SK-N-SH treated with all-trans-retinoic acid at 6 μM for 48 hours (cell line): ENCODE measurements around the gene WASL.

Experiments
- ATAC-seq: fragments of 200-7000 bp; cut with Tn5 transposase; 3 replicates; pipeline ENCODE4 v1.9.1; 2020; ENCODE audit warnings: mild to moderate bottlenecking, moderate library complexity
- ARNTL ChIP-seq: fragments of 450-650 bp; formaldehyde crosslinking; IDR thresholded peaks from 2 replicates; pipeline ENCODE4 v1.5.0; 2020; ENCODE audit warnings: low read depth, mild to moderate bottlenecking, moderate library complexity, borderline replicate concordance
- BACH2 ChIP-seq: fragments of 250-450 bp; sonication (Bioruptor Pico); IDR thresholded peaks from 2 replicates; pipeline ENCODE4 v1.9.0; 2021; ENCODE audit warnings: mild to moderate bottlenecking, borderline replicate concordance
- CSDC2 ChIP-seq: fragments of 250-450 bp; sonication (Bioruptor Pico); IDR thresholded peaks from 2 replicates; pipeline ENCODE4 v1.5.0; 2020; ENCODE audit warnings: mild to moderate bottlenecking, moderate library complexity
- CSRNP3 ChIP-seq: fragments of 250-450 bp; sonication (Bioruptor Pico); IDR thresholded peaks from 2 replicates; pipeline ENCODE4 v1.5.1; 2021; ENCODE audit warnings: mild to moderate bottlenecking, moderate library complexity
- ESRRG ChIP-seq: fragments of 250-450 bp; sonication (Bioruptor Pico); IDR thresholded peaks from 2 replicates; pipeline ENCODE4 v1.6.1; 2021; ENCODE audit warnings: mild to moderate bottlenecking
- GLIS3 ChIP-seq: fragments of 250-450 bp; sonication (Bioruptor Pico); IDR thresholded peaks from 2 replicates; pipeline ENCODE4 v1.5.0; 2020; ENCODE audit warnings: mild to moderate bottlenecking, moderate library complexity
- ISL1 ChIP-seq: fragments of 250-450 bp; sonication (Bioruptor Pico); IDR thresholded peaks from 2 replicates; pipeline ENCODE4 v2.1.2; 2022; ENCODE audit warnings: mild to moderate bottlenecking, moderate library complexity
- OSR1 ChIP-seq: fragments of 250-450 bp; sonication (Bioruptor Pico); IDR thresholded peaks from 2 replicates; pipeline ENCODE4 v1.8.0; 2022; ENCODE audit warnings: moderate library complexity, mild to moderate bottlenecking, inconsistent platforms
- POU6F1 ChIP-seq: fragments of 250-450 bp; sonication (Bioruptor Pico); IDR thresholded peaks from 2 replicates; pipeline ENCODE4 v1.8.0; 2021; ENCODE audit warnings: low read depth, mild to moderate bottlenecking, moderate library complexity, borderline replicate concordance
- PPARA ChIP-seq: fragments of 250-450 bp; sonication (Bioruptor Pico); IDR thresholded peaks from 2 replicates; pipeline ENCODE4 v1.5.0; 2020; ENCODE audit warnings: mild to moderate bottlenecking, borderline replicate concordance
- RARB ChIP-seq: fragments of 250-450 bp; sonication (Bioruptor Pico); IDR thresholded peaks from 2 replicates; pipeline ENCODE4 v1.8.0; 2021; ENCODE audit warnings: mild to moderate bottlenecking, moderate library complexity
- SNAI2 ChIP-seq: fragments of 250-450 bp; sonication (Bioruptor Pico); IDR thresholded peaks from 2 replicates; pipeline ENCODE4 v1.5.0; 2020; ENCODE audit warnings: mild to moderate bottlenecking, moderate library complexity
- TCF4 ChIP-seq: fragments of 250-450 bp; sonication (Bioruptor Pico); IDR thresholded peaks from 2 replicates; pipeline ENCODE4 v1.8.0; 2021; ENCODE audit warnings: mild to moderate bottlenecking, moderate library complexity, borderline replicate concordance
- TSHZ2 ChIP-seq: fragments of 250-450 bp; sonication (Bioruptor Pico); IDR thresholded peaks from 2 replicates; pipeline ENCODE4 v1.5.0; 2020; ENCODE audit warnings: mild to moderate bottlenecking, moderate library complexity
- ZC3H10 ChIP-seq: fragments of 250-450 bp; sonication (Bioruptor Pico); IDR thresholded peaks from 2 replicates; pipeline ENCODE4 v1.5.1; 2021; ENCODE audit warnings: mild to moderate bottlenecking, moderate library complexity
- ZFP3 ChIP-seq: fragments of 250-450 bp; sonication (Bioruptor Pico); IDR thresholded peaks from 2 replicates; pipeline ENCODE4 v1.5.0; 2020; ENCODE audit warnings: mild to moderate bottlenecking, moderate library complexity
- ZFP30 ChIP-seq: fragments of 450-650 bp; formaldehyde crosslinking; IDR thresholded peaks from 2 replicates; pipeline ENCODE4 v1.5.0; 2022; ENCODE audit warnings: mild to moderate bottlenecking, moderate library complexity
- ZNF565 ChIP-seq: fragments of 450-650 bp; formaldehyde crosslinking; conservative IDR thresholded peaks from 2 replicates; pipeline ENCODE4 v1.5.0; 2020; ENCODE audit warnings: low read depth, mild to moderate bottlenecking, moderate library complexity
- ZNF70 ChIP-seq: fragments of 450-650 bp; formaldehyde crosslinking; IDR thresholded peaks from 2 replicates; pipeline ENCODE4 v1.5.0; 2020; ENCODE audit warnings: mild to moderate bottlenecking, moderate library complexity
- ZNF8 ChIP-seq: fragments of 450-650 bp; formaldehyde crosslinking; IDR thresholded peaks from 2 replicates; pipeline ENCODE4 v1.5.0; 2020; ENCODE audit warnings: mild to moderate bottlenecking, moderate library complexity

The WASL gene

GRCh38 chr7:123719197-123719721 lies 29.5 kb downstream of the WASL start:
- ATAC-seq, result no peak
- TF ChIP-seq CSDC2 (CRISPR knock-in tag), result no peak
- no peak for TF ChIP-seq ESRRG (CRISPR knock-in tag)
- TF ChIP-seq SNAI2 (CRISPR knock-in tag), result no peak
- no peak for TF ChIP-seq ARNTL (CRISPR knock-in tag)

- TF ChIP-seq SNAI2 (CRISPR knock-in tag) (no peak), ZNF70 (CRISPR knock-in tag) (no peak), ESRRG (CRISPR knock-in tag) (no peak), CSRNP3 (CRISPR knock-in tag) (no peak), OSR1 (CRISPR knock-in tag) (no peak), POU6F1 (CRISPR knock-in tag) (no peak), ZNF565 (CRISPR knock-in tag) (no peak), ISL1 (CRISPR knock-in tag) (no peak), ZC3H10 (no peak)
- ATAC-seq, result no peak
Measured at GRCh38 chr7:123718773-123719172, 30.0 kb downstream of the WASL start.

- no peak for ATAC-seq
- TF ChIP-seq GLIS3 (CRISPR knock-in tag) (no peak), ZNF8 (CRISPR knock-in tag) (no peak), ZC3H10 (no peak), POU6F1 (CRISPR knock-in tag) (no peak), CSRNP3 (CRISPR knock-in tag) (no peak), ARNTL (CRISPR knock-in tag) (no peak), CSDC2 (CRISPR knock-in tag) (no peak), SNAI2 (CRISPR knock-in tag) (no peak), TSHZ2 (CRISPR knock-in tag) (no peak), ZNF70 (CRISPR knock-in tag) (no peak), RARB (CRISPR knock-in tag) (no peak), BACH2 (CRISPR knock-in tag) (no peak), ZFP30 (CRISPR knock-in tag) (no peak), ZNF565 (CRISPR knock-in tag) (no peak), TCF4 (no peak), ZFP3 (CRISPR knock-in tag) (no peak), OSR1 (CRISPR knock-in tag) (no peak), PPARA (no peak)
Measured at GRCh38 chr7:123717689-123718088, 31.1 kb downstream of the WASL start.
